A549 (cell line): ENCODE measurements around the gene GBP1. TPM values are rescaled to one million over a fixed set of nuclear protein-coding genes. Genes with fewer than 3 reads are reported as not detected.

Experiments used
- ATAC-seq, 2 experiments: fragments of 200-7000 bp in 1 of 2; fragments of >200 bp in 1 of 2; cut with Nextera tagmentation in 1 of 2; cut with Tn5 transposase in 1 of 2; 3 replicates each; pipeline versions ENCODE4 v1.8.0 to v1.9.1; 2018 to 2020; ENCODE audit warnings: mild to moderate bottlenecking in 1 of 2, moderate library complexity in 1 of 2
- CTCF ChIA-PET: fragments of 300-600 bp; sonication (Branson Sonifier 250); formaldehyde crosslinking; extraction: SDS; loops from one replicate; lab custom pipeline; 2021; ENCODE audit warnings: antibody characterized with exemption, inconsistent platforms; lab: Yijun Ruan, JAX
- POLR2A ChIA-PET: fragments of 350-600 bp; formaldehyde crosslinking; extraction: SDS; loops from one replicate; lab custom pipeline; 2021; ENCODE audit warnings: antibody characterized with exemption, inconsistent platforms; lab: Yijun Ruan, JAX
- DNase-seq, 2 experiments: peaks; one replicate each; pipeline versions ENCODE4 v3.0.0 to v3.0.0-alpha.2; 2011 to 2016; ENCODE audit warnings: low read depth in 1 of 2, low spot score in 1 of 2
- FAIRE-seq: peaks from 2 replicates; lab custom pipeline; 2011; peaks lifted over from hg19 to GRCh38; lab: Jason Lieb, UNC
- H3K27ac ChIP-seq, 2 experiments: fragments of >200 bp; sonication (Bioruptor Twin); formaldehyde crosslinking; 3 replicates each; pipeline ENCODE4 v1.5.1; 2016 to 2017
- H3K4me1 ChIP-seq: fragments of >200 bp; sonication (Bioruptor Twin); formaldehyde crosslinking; 3 replicates; pipeline ENCODE4 v1.6.1; 2016
- H3K4me2 ChIP-seq: fragments of >200 bp; sonication (Bioruptor Twin); formaldehyde crosslinking; 3 replicates; pipeline ENCODE4 v1.6.1; 2016
- H3K4me3 ChIP-seq: fragments of >200 bp; sonication (Bioruptor Twin); formaldehyde crosslinking; 3 replicates; pipeline ENCODE4 v1.5.1; 2016
- H3K9me3 ChIP-seq: fragments of >200 bp; sonication (Bioruptor Twin); formaldehyde crosslinking; 3 replicates; pipeline ENCODE4 v1.6.1; 2016
- BHLHE40 ChIP-seq: IDR thresholded peaks from 2 replicates; pipeline ENCODE4 v1.6.1; 2012; ENCODE audit warnings: low read depth, low read length, inconsistent platforms
- CEBPB ChIP-seq, 2 experiments: fragments of >200 bp in 1 of 2; sonication (Bioruptor Twin) in 1 of 2; formaldehyde crosslinking in 1 of 2; IDR thresholded peaks; 2 replicates each; pipeline ENCODE4 v1.6.1; 2012 to 2016
- EHF ChIP-seq: fragments of 250-450 bp; sonication (Bioruptor Pico); IDR thresholded peaks from 2 replicates; pipeline ENCODE4 v1.5.0; 2020; ENCODE audit warnings: mild to moderate bottlenecking
- ELK1 ChIP-seq: fragments of 150-350 bp; IDR thresholded peaks from 2 replicates; pipeline ENCODE4 v1.6.1; 2014; ENCODE audit warnings: low read depth, mild to moderate bottlenecking, low read length
- EP300 ChIP-seq, 2 experiments: fragments of >200 bp; sonication (Bioruptor Twin); formaldehyde crosslinking; IDR thresholded peaks; 2 replicates in 1 of 2; 3 replicates in 1 of 2; pipeline ENCODE4 v1.6.1; 2016 to 2017
- GATA3 ChIP-seq: IDR thresholded peaks from 2 replicates; pipeline ENCODE4 v1.6.1; 2012; ENCODE audit warnings: borderline replicate concordance
- HDAC2 ChIP-seq: fragments of 200-600 bp; sonication (generic); IDR thresholded peaks from 2 replicates; pipeline ENCODE4 v1.6.1; 2016
- HOXB5 ChIP-seq: fragments of 250-450 bp; sonication (Bioruptor Pico); IDR thresholded peaks from 2 replicates; pipeline ENCODE4 v1.5.0; 2020; ENCODE audit warnings: mild to moderate bottlenecking, moderate library complexity
- KDM1A ChIP-seq: fragments of 200-600 bp; sonication (generic); IDR thresholded peaks from 2 replicates; pipeline ENCODE4 v1.6.1; 2016; ENCODE audit warnings: low read depth, mild to moderate bottlenecking
- KDM5A ChIP-seq: fragments of 200-600 bp; sonication (generic); IDR thresholded peaks from 2 replicates; pipeline ENCODE4 v1.6.1; 2016; ENCODE audit warnings: antibody characterized with exemption, mild to moderate bottlenecking
- MAFK ChIP-seq: fragments of 450-650 bp; IDR thresholded peaks from 2 replicates; pipeline ENCODE4 v1.6.1; 2014; ENCODE audit not compliant: partially characterized antibody
- MAZ ChIP-seq: fragments of 150-350 bp; IDR thresholded peaks from 2 replicates; pipeline ENCODE4 v1.6.1; 2014; ENCODE audit warnings: antibody characterized with exemption, low read depth, low read length, borderline replicate concordance
- MYC ChIP-seq: IDR thresholded peaks from 2 replicates; pipeline ENCODE4 v1.6.1; 2012; ENCODE audit warnings: mild to moderate bottlenecking, inconsistent platforms, low read length, improper control_type of control experiment, borderline replicate concordance
- PHF8 ChIP-seq: fragments of 200-600 bp; sonication (generic); IDR thresholded peaks from 2 replicates; pipeline ENCODE4 v1.6.1; 2016; ENCODE audit warnings: low read depth, mild to moderate bottlenecking, antibody characterized with exemption, moderate library complexity, borderline replicate concordance
- RARB ChIP-seq: fragments of 250-450 bp; sonication (Bioruptor Pico); IDR thresholded peaks from 2 replicates; pipeline ENCODE4 v1.8.0; 2021; ENCODE audit warnings: mild to moderate bottlenecking, moderate library complexity
- RFX5 ChIP-seq: fragments of 450-650 bp; IDR thresholded peaks from 2 replicates; pipeline ENCODE4 v1.7.1; 2014; ENCODE audit warnings: antibody characterized with exemption, mild to moderate bottlenecking, moderate library complexity
- RNF2 ChIP-seq: fragments of 200-600 bp; sonication (generic); IDR thresholded peaks from 2 replicates; pipeline ENCODE4 v1.6.1; 2016; ENCODE audit warnings: low read depth, mild to moderate bottlenecking, antibody characterized with exemption, moderate library complexity, borderline replicate concordance
- SMC3 ChIP-seq: fragments of >200 bp; sonication (Bioruptor Twin); formaldehyde crosslinking; IDR thresholded peaks from 3 replicates; pipeline ENCODE4 v1.6.1; 2018; ENCODE audit warnings: inconsistent platforms
- USF2 ChIP-seq: fragments of 450-650 bp; IDR thresholded peaks from 2 replicates; pipeline ENCODE4 v1.6.1; 2014; ENCODE audit warnings: antibody characterized with exemption
- ZFP36 ChIP-seq: fragments of 450-650 bp; IDR thresholded peaks from 2 replicates; pipeline ENCODE4 v1.6.1; 2014; ENCODE audit warnings: borderline replicate concordance; ENCODE audit not compliant: partially characterized antibody
- WGBS: methylation state at CpG from one replicate; pipeline ENCODE4 v1.1.6; 2017; ENCODE audit errors: missing lambda C conversion rate; 5-methylcytosine and 5-hydroxymethylcytosine counted together
- polyA plus RNA-seq, 4 experiments: library from polyadenylated mRNA; depleted of rRNA in 3 of 4; stranded (reverse); fragments of >200 nt; fragmentation: RNase III in 1 of 4; extraction: RNeasy Plus Mini Kit Qiagen cat#74134 plus additional on column Dnase treatment in 1 of 4; gene quantifications; 2 replicates in 3 of 4; 3 replicates in 1 of 4; pipeline ENCODE4 v1.2.3, GENCODE V29; 2011 to 2017
- TF ChIP-seq, protein P1 (sequence below): IDR thresholded peaks from 2 replicates; pipeline ENCODE4 v1.6.1; 2012
- TF ChIP-seq, protein P2 (sequence below): fragments of 200-600 bp; sonication (generic); IDR thresholded peaks from 2 replicates; pipeline ENCODE4 v1.6.1; 2016; ENCODE audit warnings: antibody characterized with exemption, mild to moderate bottlenecking, moderate library complexity

The GBP1 gene
- polyA plus RNA-seq, 2 of the 4 experiments (the other 2 are of a cell fraction): 0.10 to 0.39 TPM

DNA sequence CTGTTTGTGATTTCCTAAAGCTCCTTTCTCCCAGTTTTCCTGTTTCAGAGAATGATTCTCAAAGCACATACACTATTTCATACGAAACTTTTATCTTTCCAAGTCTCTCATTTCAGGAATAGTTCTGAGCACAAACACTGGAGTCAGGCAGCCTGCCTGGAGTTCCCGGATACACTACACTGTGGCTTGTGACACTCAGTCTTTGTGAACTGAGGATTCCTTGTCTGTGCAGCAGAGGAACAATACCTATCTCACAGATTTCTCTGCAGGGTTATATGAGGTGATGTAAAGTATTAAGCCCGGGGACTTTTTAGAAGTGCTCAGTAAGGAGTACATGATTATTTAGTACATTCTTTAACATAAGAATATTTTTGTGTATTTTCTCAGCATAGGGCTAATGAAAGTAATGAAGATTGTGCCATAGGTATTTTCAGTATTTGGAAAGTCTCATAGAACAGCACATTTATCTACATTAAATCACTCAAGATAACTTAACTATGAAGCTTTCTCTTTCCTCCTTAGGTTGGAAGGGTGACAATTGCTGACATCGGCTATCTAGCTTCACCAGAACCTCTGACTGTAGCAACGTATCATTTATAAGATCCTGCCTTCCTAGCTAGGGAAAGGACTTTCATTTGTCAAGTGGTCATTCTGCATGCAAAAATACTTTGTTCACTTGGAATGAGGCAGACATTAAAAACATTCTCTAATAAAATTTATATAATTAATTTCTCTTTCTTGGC lies 48.0 kb upstream of the GBP1 start:
- FAIRE-seq: no peak
- H3K27ac ChIP-seq: no peak overlapping the region
- POLR2A ChIA-PET: no interaction called here
- CTCF ChIA-PET: no interaction called here
- ATAC-seq: no peak
- TF ChIP-seq MAFK: peak; percentile 52
- TF ChIP-seq, protein P1, sequence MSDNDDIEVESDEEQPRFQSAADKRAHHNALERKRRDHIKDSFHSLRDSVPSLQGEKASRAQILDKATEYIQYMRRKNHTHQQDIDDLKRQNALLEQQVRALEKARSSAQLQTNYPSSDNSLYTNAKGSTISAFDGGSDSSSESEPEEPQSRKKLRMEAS: no peak
- TF ChIP-seq, all 56 proteins: peak for 1
- Histone ChIP-seq H3K9me3 (no peaks in the 10 kb centered on the region), H3K4me3 (no peak overlapping the region), H3K4me2 (no peak overlapping the region), H3K4me1 (no peaks in the 10 kb centered on the region)
- WGBS: 50% methylated on average over 5 of the region's 5 CpGs
- no peak for DNase-seq

GRCh38 chr1:89104687-89105086 lies 39.7 kb upstream of the GBP1 start:
- H3K9me3 ChIP-seq: no peaks in the 10 kb centered on the region
- no peak for TF ChIP-seq KDM1A
- TF ChIP-seq SMC3: no peak
- no peak for TF ChIP-seq ELK1
- TF ChIP-seq RFX5: no peak
- TF ChIP-seq, all 56 proteins: peak for 0
- ChIA-PET CTCF (no interaction called here), POLR2A (no interaction called here)
- Histone ChIP-seq H3K27ac (no peak overlapping the region), H3K4me1 (no peaks in the 10 kb centered on the region), H3K4me3 (no peak overlapping the region), H3K4me2 (no peak overlapping the region)
- ATAC-seq: no peak
- no peak for FAIRE-seq
- no peak for DNase-seq
- 76% methylated on average over 17 of the region's 17 CpGs for WGBS

GRCh38 chr1:89104147-89104546 lies 39.1 kb upstream of the GBP1 start:
- Histone ChIP-seq H3K27ac (no peak overlapping the region), H3K9me3 (no peaks in the 10 kb centered on the region), H3K4me2 (no peak overlapping the region), H3K4me3 (no peak overlapping the region), H3K4me1 (no peaks in the 10 kb centered on the region)
- ATAC-seq (no peak), FAIRE-seq (no peak), DNase-seq (no peak)
- ChIA-PET POLR2A (no interaction called here), CTCF (no interaction called here)
- WGBS: 21% methylated on average over 2 of the region's 2 CpGs
- TF ChIP-seq KDM5A (no peak), GATA3 (no peak), MYC (no peak), KDM1A (no peak), BHLHE40 (no peak), EHF (CRISPR knock-in tag) (no peak), ELK1 (no peak), USF2 (no peak), HDAC2 (no peak), EP300 (IDR thresholded peaks at IDR 0.05) (no peak), CEBPB (IDR thresholded peaks at IDR 0.05) (no peak), MAZ (no peak), ZFP36 (no peak), HOXB5 (CRISPR knock-in tag) (no peak), RNF2 (no peak), RARB (CRISPR knock-in tag) (no peak), MAFK (no peak), PHF8 (no peak)
- TF ChIP-seq, protein P1: no peak
- TF ChIP-seq, protein P2, sequence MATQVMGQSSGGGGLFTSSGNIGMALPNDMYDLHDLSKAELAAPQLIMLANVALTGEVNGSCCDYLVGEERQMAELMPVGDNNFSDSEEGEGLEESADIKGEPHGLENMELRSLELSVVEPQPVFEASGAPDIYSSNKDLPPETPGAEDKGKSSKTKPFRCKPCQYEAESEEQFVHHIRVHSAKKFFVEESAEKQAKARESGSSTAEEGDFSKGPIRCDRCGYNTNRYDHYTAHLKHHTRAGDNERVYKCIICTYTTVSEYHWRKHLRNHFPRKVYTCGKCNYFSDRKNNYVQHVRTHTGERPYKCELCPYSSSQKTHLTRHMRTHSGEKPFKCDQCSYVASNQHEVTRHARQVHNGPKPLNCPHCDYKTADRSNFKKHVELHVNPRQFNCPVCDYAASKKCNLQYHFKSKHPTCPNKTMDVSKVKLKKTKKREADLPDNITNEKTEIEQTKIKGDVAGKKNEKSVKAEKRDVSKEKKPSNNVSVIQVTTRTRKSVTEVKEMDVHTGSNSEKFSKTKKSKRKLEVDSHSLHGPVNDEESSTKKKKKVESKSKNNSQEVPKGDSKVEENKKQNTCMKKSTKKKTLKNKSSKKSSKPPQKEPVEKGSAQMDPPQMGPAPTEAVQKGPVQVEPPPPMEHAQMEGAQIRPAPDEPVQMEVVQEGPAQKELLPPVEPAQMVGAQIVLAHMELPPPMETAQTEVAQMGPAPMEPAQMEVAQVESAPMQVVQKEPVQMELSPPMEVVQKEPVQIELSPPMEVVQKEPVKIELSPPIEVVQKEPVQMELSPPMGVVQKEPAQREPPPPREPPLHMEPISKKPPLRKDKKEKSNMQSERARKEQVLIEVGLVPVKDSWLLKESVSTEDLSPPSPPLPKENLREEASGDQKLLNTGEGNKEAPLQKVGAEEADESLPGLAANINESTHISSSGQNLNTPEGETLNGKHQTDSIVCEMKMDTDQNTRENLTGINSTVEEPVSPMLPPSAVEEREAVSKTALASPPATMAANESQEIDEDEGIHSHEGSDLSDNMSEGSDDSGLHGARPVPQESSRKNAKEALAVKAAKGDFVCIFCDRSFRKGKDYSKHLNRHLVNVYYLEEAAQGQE: no peak
